ENCODE data around the gene GDNF. TPM values are rescaled to one million over a fixed set of nuclear protein-coding genes. Genes with fewer than 3 reads are reported as not detected.
A peak's percentile ranks its signal among the peaks of the same experiment; 100 is the strongest.

GDNF gene
- total RNA-seq, 1 donor from 2014 or later, result 0.65 TPM

GRCh38 chr5:37847978-37848425 lies 8.2 kb upstream of the GDNF start:
- Mint-ChIP-seq H3K27ac (ENCODE audit: unreplicated experiment) (no peak overlapping the region), H3K27me3 (ENCODE audit: low read depth) (peaks cover 24% of the 10 kb centered on the region), H3K9me3 (no peaks in the 10 kb centered on the region), H3K36me3 (ENCODE audit: low read depth) (no peaks in the 10 kb centered on the region), H3K4me1 (no peaks in the 10 kb centered on the region), H3K4me3 (no peak overlapping the region)
- no peak for DNase-seq (ENCODE audit: low read depth, low spot score)
- TF ChIP-seq CTCF (conservative IDR thresholded peaks at IDR 0.05), result no peak

- DNase-seq (ENCODE audit: low read depth, low spot score), result no peak
- Mint-ChIP-seq H3K27ac (ENCODE audit: unreplicated experiment) (no peak overlapping the region), H3K9me3 (no peaks in the 10 kb centered on the region), H3K4me1 (no peaks in the 10 kb centered on the region), H3K27me3 (ENCODE audit: low read depth) (peaks cover 34% of the 10 kb centered on the region), H3K36me3 (ENCODE audit: low read depth) (no peaks in the 10 kb centered on the region), H3K4me3 (no peak overlapping the region)
- TF ChIP-seq CTCF (conservative IDR thresholded peaks at IDR 0.05), result no peak
These were observed 7.0 kb upstream of the GDNF start for GRCh38 chr5:37846786-37847310.

GRCh38 chr5:37844009-37844408 lies 4.2 kb upstream of the GDNF start:
- Mint-ChIP-seq H3K4me3 (no peak overlapping the region), H3K27me3 (ENCODE audit: low read depth) (peaks cover 58% of the 10 kb centered on the region), H3K36me3 (ENCODE audit: low read depth) (no peaks in the 10 kb centered on the region), H3K4me1 (peaks cover 5% of the 10 kb centered on the region), H3K9me3 (no peaks in the 10 kb centered on the region), H3K27ac (ENCODE audit: unreplicated experiment) (no peak overlapping the region)
- TF ChIP-seq CTCF (conservative IDR thresholded peaks at IDR 0.05), result no peak
- DNase-seq (ENCODE audit: low read depth, low spot score), result no peak

GRCh38 chr5:37842048-37842447 lies 2.2 kb upstream of the GDNF start:
- Mint-ChIP-seq H3K27ac (ENCODE audit: unreplicated experiment) (no peak overlapping the region), H3K36me3 (ENCODE audit: low read depth) (no peaks in the 10 kb centered on the region), H3K27me3 (ENCODE audit: low read depth) (peaks cover 75% of the 10 kb centered on the region), H3K4me3 (peak overlapping the region; percentile 13), H3K9me3 (no peaks in the 10 kb centered on the region), H3K4me1 (peaks cover 21% of the 10 kb centered on the region)
- TF ChIP-seq CTCF (conservative IDR thresholded peaks at IDR 0.05), result no peak
- DNase-seq (ENCODE audit: low read depth, low spot score), result no peak

GRCh38 chr5:37841203-37841602 lies 1.4 kb upstream of the GDNF start:
- DNase-seq (ENCODE audit: low read depth, low spot score), result no peak
- Mint-ChIP-seq H3K4me3 (peak overlapping the region; percentile 12), H3K36me3 (ENCODE audit: low read depth) (no peaks in the 10 kb centered on the region), H3K27ac (ENCODE audit: unreplicated experiment) (no peak overlapping the region), H3K9me3 (no peaks in the 10 kb centered on the region), H3K27me3 (ENCODE audit: low read depth) (peaks cover 76% of the 10 kb centered on the region), H3K4me1 (peaks cover 23% of the 10 kb centered on the region)
- TF ChIP-seq CTCF (conservative IDR thresholded peaks at IDR 0.05), result no peak

Data from neural crest cell (in vitro differentiated cells).